H1 (cell line): ENCODE measurements around the gene SKAP1. TPM values are rescaled to one million over a fixed set of nuclear protein-coding genes. Genes with fewer than 3 reads are reported as not detected.

Experiments used
- CTCF ChIA-PET: fragments of 300-600 bp; sonication (Branson Sonifier 250); formaldehyde crosslinking; loops from one replicate; lab custom pipeline; 2021; ENCODE audit not compliant: partially characterized antibody; lab: Charles Lee
- POLR2A ChIA-PET: fragments of 300-600 bp; sonication (Branson Sonifier 250); formaldehyde crosslinking; loops from one replicate; lab custom pipeline; 2021; ENCODE audit warnings: inconsistent platforms; ENCODE audit not compliant: partially characterized antibody; lab: Charles Lee
- DNase-seq, 2 experiments: peaks; one replicate each; pipeline versions ENCODE4 v3.0.0 to v3.0.0-alpha.2; 2010 to 2022; ENCODE audit warnings: low spot score in 2 of 2, low read depth in 1 of 2, mixed read lengths in 1 of 2
- FAIRE-seq: peaks from 2 replicates; lab custom pipeline; 2011; peaks lifted over from hg19 to GRCh38; lab: Jason Lieb, UNC
- H2AFZ ChIP-seq: 2 replicates; pipeline ENCODE4 v1.8.1; 2012; ENCODE audit warnings: low read length, inconsistent platforms
- H2AK5ac ChIP-seq: 2 replicates; pipeline ENCODE4 v1.6.1; 2013; ENCODE audit warnings: low read depth, low read length
- H2BK120ac ChIP-seq: replicated peaks from 2 replicates; pipeline ENCODE3; 2013; ENCODE audit warnings: low read depth, low read length, inconsistent platforms
- H2BK12ac ChIP-seq: 2 replicates; pipeline ENCODE4 v1.6.1; 2013; ENCODE audit warnings: low read depth, low read length
- H2BK15ac ChIP-seq: 2 replicates; pipeline ENCODE4 v1.6.1; 2013; ENCODE audit warnings: low read length
- H2BK20ac ChIP-seq: 2 replicates; pipeline ENCODE4 v1.6.1; 2013; ENCODE audit warnings: low read length
- H2BK5ac ChIP-seq: 2 replicates; pipeline ENCODE4 v1.6.1; 2013; ENCODE audit warnings: low read depth, low read length
- H3K14ac ChIP-seq: 2 replicates; pipeline ENCODE4 v1.6.1; 2013; ENCODE audit warnings: inconsistent platforms; ENCODE audit not compliant: insufficient read length
- H3K18ac ChIP-seq: 2 replicates; pipeline ENCODE4 v1.6.1; 2013; ENCODE audit warnings: low read length; ENCODE audit errors: extremely low read depth
- H3K23ac ChIP-seq: 2 replicates; pipeline ENCODE4 v1.6.1; 2013; ENCODE audit warnings: inconsistent platforms; ENCODE audit not compliant: insufficient read length
- H3K23me2 ChIP-seq: 2 replicates; pipeline ENCODE4 v1.6.1; 2013; ENCODE audit warnings: low read depth, low read length
- H3K27ac ChIP-seq: 2 replicates; pipeline ENCODE4 v1.6.1; 2011; ENCODE audit warnings: low read depth, low read length, inconsistent platforms
- H3K27me3 ChIP-seq, 4 experiments: replicated peaks in 1 of 4; 1 replicate in 1 of 4; 2 replicates in 3 of 4; pipeline versions ENCODE4 v1.6.1 to v1.8.1; 2011 to 2013; ENCODE audit warnings: low read length in 3 of 4, mild to moderate bottlenecking in 3 of 4, inconsistent platforms in 2 of 4, mixed read lengths in 2 of 4, moderate library complexity in 1 of 4; ENCODE audit not compliant: control insufficient read depth in 3 of 4, insufficient read depth in 3 of 4; ENCODE audit errors: extremely low read depth in 1 of 4
- H3K36me3 ChIP-seq, 4 experiments: 2 replicates each; pipeline versions ENCODE4 v1.6.1 to v1.8.1; 2011 to 2013; ENCODE audit warnings: mild to moderate bottlenecking in 4 of 4, low read length in 3 of 4, moderate library complexity in 2 of 4, control low read depth in 1 of 4, inconsistent platforms in 1 of 4; ENCODE audit not compliant: insufficient read depth in 4 of 4, control insufficient read depth in 2 of 4
- H3K4ac ChIP-seq: replicated peaks from 2 replicates; pipeline ENCODE3; 2013; ENCODE audit warnings: low read length, low read depth, mixed read lengths, inconsistent platforms; ENCODE audit not compliant: insufficient read length
- H3K4me1 ChIP-seq, 4 experiments: replicated peaks in 1 of 4; 1 replicate in 1 of 4; 2 replicates in 3 of 4; pipeline versions ENCODE4 v1.6.1 to v1.8.1; 2011 to 2013; ENCODE audit warnings: low read length in 3 of 4, inconsistent platforms in 2 of 4, mixed read lengths in 1 of 4; ENCODE audit not compliant: insufficient read depth in 4 of 4, control insufficient read depth in 3 of 4
- H3K4me2 ChIP-seq, 2 experiments: 2 replicates each; pipeline versions ENCODE4 v1.6.1 to v1.8.1; 2011 to 2013; ENCODE audit warnings: low read depth in 2 of 2, low read length in 2 of 2, control low read depth in 1 of 2, inconsistent platforms in 1 of 2, mild to moderate bottlenecking in 1 of 2; ENCODE audit not compliant: insufficient read depth in 1 of 2
- H3K4me3 ChIP-seq, 4 experiments: fragments of 200-600, 300-600 bp in 1 of 4; sonication (generic), shearing (Covaris generic), sonication (Bioruptor Twin) in 1 of 4; 2 replicates each; pipeline versions ENCODE4 v1.5.1 to v1.8.1; 2011 to 2016; ENCODE audit warnings: low read length in 4 of 4, low read depth in 3 of 4, control low read depth in 2 of 4, inconsistent platforms in 2 of 4, mild to moderate bottlenecking in 2 of 4, mixed read lengths in 1 of 4, moderate library complexity in 1 of 4; ENCODE audit not compliant: insufficient read depth in 2 of 4; ENCODE audit errors: extremely low read depth in 1 of 4
- H3K56ac ChIP-seq: replicated peaks from 2 replicates; pipeline ENCODE3; 2013; ENCODE audit warnings: low read depth, mild to moderate bottlenecking, mixed read lengths, low read length, inconsistent platforms; ENCODE audit not compliant: insufficient read length
- H3K79me1 ChIP-seq: 2 replicates; pipeline ENCODE4 v1.6.1; 2013; ENCODE audit warnings: low read depth, low read length, control low read depth
- H3K79me2 ChIP-seq, 2 experiments: 2 replicates each; pipeline versions ENCODE4 v1.6.1 to v1.8.1; 2012 to 2013; ENCODE audit warnings: low read length in 2 of 2, mild to moderate bottlenecking in 2 of 2, inconsistent platforms in 1 of 2; ENCODE audit not compliant: insufficient read depth in 2 of 2, control insufficient read depth in 1 of 2
- H3K9ac ChIP-seq, 4 experiments: replicated peaks in 1 of 4; 1 replicate in 1 of 4; 2 replicates in 3 of 4; pipeline versions ENCODE4 v1.6.1 to v1.8.1; 2011 to 2013; ENCODE audit warnings: low read depth in 3 of 4, low read length in 3 of 4, control low read depth in 2 of 4, mild to moderate bottlenecking in 2 of 4, moderate library complexity in 2 of 4, inconsistent platforms in 1 of 4; ENCODE audit errors: extremely low read depth in 1 of 4
- H3K9me3 ChIP-seq, 2 experiments: 2 replicates each; pipeline versions ENCODE4 v1.6.1 to v1.8.1; 2012 to 2013; ENCODE audit warnings: mild to moderate bottlenecking in 2 of 2, moderate library complexity in 2 of 2, control low read depth in 1 of 2, inconsistent platforms in 1 of 2, low read depth in 1 of 2, low read length in 1 of 2, mixed read lengths in 1 of 2; ENCODE audit not compliant: insufficient read depth in 2 of 2
- H4K20me1 ChIP-seq, 2 experiments: replicated peaks in 1 of 2; 2 replicates each; pipeline versions ENCODE3 to v1.8.1; 2011 to 2013; ENCODE audit warnings: inconsistent platforms in 2 of 2, low read length in 2 of 2, mild to moderate bottlenecking in 1 of 2; ENCODE audit not compliant: insufficient read depth in 2 of 2, control insufficient read depth in 1 of 2
- H4K5ac ChIP-seq: 2 replicates; pipeline ENCODE4 v1.6.1; 2013; ENCODE audit warnings: low read length, low read depth, mixed read lengths, inconsistent platforms; ENCODE audit not compliant: insufficient read length
- H4K8ac ChIP-seq: 2 replicates; pipeline ENCODE4 v1.8.0; 2013; ENCODE audit warnings: mild to moderate bottlenecking, moderate library complexity, low read length, inconsistent platforms; ENCODE audit not compliant: insufficient read depth; ENCODE audit errors: extremely low read depth
- H4K91ac ChIP-seq: replicated peaks from 2 replicates; pipeline ENCODE3; 2013; ENCODE audit warnings: low read length, mixed read lengths, inconsistent platforms; ENCODE audit not compliant: insufficient read length
- CBX5 ChIP-seq: fragments of 300-800, 300-1000 bp; sonication (generic); IDR thresholded peaks from 2 replicates; pipeline ENCODE4 v1.7.1; 2016; ENCODE audit warnings: antibody characterized with exemption, low read length, low read depth
- GTF2F1 ChIP-seq: IDR thresholded peaks from 2 replicates; pipeline ENCODE4 v1.6.1; 2012; ENCODE audit warnings: low read depth, low read length, improper control_type of control experiment, borderline replicate concordance
- RFX5 ChIP-seq: IDR thresholded peaks from 2 replicates; pipeline ENCODE4 v1.6.1; 2011; ENCODE audit warnings: low read depth, low read length, improper control_type of control experiment, borderline replicate concordance
- SIRT6 ChIP-seq: IDR thresholded peaks from one replicate; pipeline ENCODE4 v1.7.1; 2012; ENCODE audit warnings: low read length, inconsistent platforms
- SIX5 ChIP-seq: IDR thresholded peaks from 2 replicates; pipeline ENCODE4 v1.6.1; 2011; ENCODE audit warnings: mild to moderate bottlenecking, low read depth, low read length
- TEAD4 ChIP-seq: IDR thresholded peaks from 2 replicates; pipeline ENCODE4 v1.6.1; 2012; ENCODE audit warnings: low read depth, low read length, inconsistent platforms, mixed read lengths
- WGBS, 2 experiments: shearing (Covaris generic) in 1 of 2; methylation state at CpG; one replicate each; pipeline versions ENCODE4 v1.1.6 to v1.1.7; 2013 to 2015; ENCODE audit warnings: low lambda C conversion rate in 2 of 2, mixed read lengths in 2 of 2, inconsistent platforms in 1 of 2, low coverage in 1 of 2, missing lambda C conversion rate in 1 of 2; ENCODE audit not compliant: insufficient replicate concordance in 2 of 2, insufficient coverage in 1 of 2, insufficient read length in 1 of 2; ENCODE audit errors: extremely low coverage in 1 of 2, missing lambda C conversion rate in 1 of 2; 5-methylcytosine and 5-hydroxymethylcytosine counted together
- polyA plus RNA-seq, 7 experiments: library from polyadenylated mRNA; depleted of rRNA in 3 of 7; stranded (reverse) in 5 of 7; unstranded in 2 of 7; fragments of >200 nt in 5 of 7; fragments of 200-250 nt in 2 of 7; gene quantifications; 1 replicate in 5 of 7; 2 replicates in 1 of 7; 4 replicates in 1 of 7; pipeline versions ENCODE4 v1.2.1 to v1.2.3, GENCODE V29; 2011 to 2013; ENCODE audit warnings: missing spikeins in 2 of 7, mixed read lengths in 2 of 7
- total RNA-seq: library from RNA; stranded (reverse); fragmentation: NEBNext Ultra II Directional; extraction: Animal tissue kit (Norgen Biotek cat#: 25700); gene quantifications from 2 replicates; pipeline ENCODE4 v1.2.1, GENCODE V29; 2021
- TF ChIP-seq, protein P1 (sequence below), 3 experiments: IDR thresholded peaks; 1 replicate in 2 of 3; 2 replicates in 1 of 3; pipeline versions ENCODE4 v1.5.1 to v1.6.1; 2011; ENCODE audit warnings: low read length in 3 of 3, mild to moderate bottlenecking in 3 of 3, inconsistent platforms in 2 of 3, low read depth in 1 of 3, moderate library complexity in 1 of 3; ENCODE audit not compliant: insufficient read depth in 1 of 3; ENCODE audit errors: control extremely low read depth in 1 of 3
- TF ChIP-seq, protein P2 (sequence below): IDR thresholded peaks from 2 replicates; pipeline ENCODE4 v1.6.1; 2011; ENCODE audit warnings: low read length, improper control_type of control experiment

SKAP1 gene
- total and polyA plus RNA-seq, 2 of the 8 experiments (the other 6 are each of a cell fraction or from before 2014, with no cell fraction given), result not detected

- no peak overlapping the region for H4K8ac ChIP-seq
- peaks cover 0 to 1% (median 0%) of the 10 kb centered on the region in 4 experiments; a peak in 1 of 7 replicates for H3K27me3 ChIP-seq
- no peaks in the 10 kb centered on the region for H3K79me1 ChIP-seq
- H2BK12ac ChIP-seq, result no peak overlapping the region
- H3K4me3 ChIP-seq, result no peak overlapping the region
- DNase-seq (no peak), FAIRE-seq (no peak)
- H3K27ac ChIP-seq, result no peak overlapping the region
- no peaks in the 10 kb centered on the region for H3K36me3 ChIP-seq
- H2BK15ac ChIP-seq, result no peak overlapping the region
- no peaks in the 10 kb centered on the region for H3K9me3 ChIP-seq
- H2AFZ ChIP-seq, result no peak overlapping the region
- H2BK120ac ChIP-seq, result no peak overlapping the region
- no peak overlapping the region for H3K23ac ChIP-seq
- no peak overlapping the region for H3K56ac ChIP-seq
- H3K18ac ChIP-seq, result no peak overlapping the region
- CTCF ChIA-PET, result interaction anchor here (0.6 to 1.4 kb wide), 2 partner anchors 181 to 311 kb away, joined by 3 to 5 read pairs; no protein-coding TSS in a partner anchor
- H4K91ac ChIP-seq, result no peak overlapping the region
- no peak overlapping the region for H2BK5ac ChIP-seq
- no peaks in the 10 kb centered on the region for H3K23me2 ChIP-seq
- no peak overlapping the region for H3K9ac ChIP-seq
- TF ChIP-seq TEAD4 (no peak), GTF2F1 (no peak), SIRT6 (no peak), SIX5 (no peak), RFX5 (no peak), CBX5 (no peak)
- TF ChIP-seq, protein P1, sequence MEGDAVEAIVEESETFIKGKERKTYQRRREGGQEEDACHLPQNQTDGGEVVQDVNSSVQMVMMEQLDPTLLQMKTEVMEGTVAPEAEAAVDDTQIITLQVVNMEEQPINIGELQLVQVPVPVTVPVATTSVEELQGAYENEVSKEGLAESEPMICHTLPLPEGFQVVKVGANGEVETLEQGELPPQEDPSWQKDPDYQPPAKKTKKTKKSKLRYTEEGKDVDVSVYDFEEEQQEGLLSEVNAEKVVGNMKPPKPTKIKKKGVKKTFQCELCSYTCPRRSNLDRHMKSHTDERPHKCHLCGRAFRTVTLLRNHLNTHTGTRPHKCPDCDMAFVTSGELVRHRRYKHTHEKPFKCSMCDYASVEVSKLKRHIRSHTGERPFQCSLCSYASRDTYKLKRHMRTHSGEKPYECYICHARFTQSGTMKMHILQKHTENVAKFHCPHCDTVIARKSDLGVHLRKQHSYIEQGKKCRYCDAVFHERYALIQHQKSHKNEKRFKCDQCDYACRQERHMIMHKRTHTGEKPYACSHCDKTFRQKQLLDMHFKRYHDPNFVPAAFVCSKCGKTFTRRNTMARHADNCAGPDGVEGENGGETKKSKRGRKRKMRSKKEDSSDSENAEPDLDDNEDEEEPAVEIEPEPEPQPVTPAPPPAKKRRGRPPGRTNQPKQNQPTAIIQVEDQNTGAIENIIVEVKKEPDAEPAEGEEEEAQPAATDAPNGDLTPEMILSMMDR (IDR thresholded peaks at IDR 0.05; ENCODE audit: control extremely low read depth in 1 of 3, insufficient read depth in 1 of 3, low read depth in 1 of 3, low read length in 3 of 3), result no peak
- TF ChIP-seq, protein P2, sequence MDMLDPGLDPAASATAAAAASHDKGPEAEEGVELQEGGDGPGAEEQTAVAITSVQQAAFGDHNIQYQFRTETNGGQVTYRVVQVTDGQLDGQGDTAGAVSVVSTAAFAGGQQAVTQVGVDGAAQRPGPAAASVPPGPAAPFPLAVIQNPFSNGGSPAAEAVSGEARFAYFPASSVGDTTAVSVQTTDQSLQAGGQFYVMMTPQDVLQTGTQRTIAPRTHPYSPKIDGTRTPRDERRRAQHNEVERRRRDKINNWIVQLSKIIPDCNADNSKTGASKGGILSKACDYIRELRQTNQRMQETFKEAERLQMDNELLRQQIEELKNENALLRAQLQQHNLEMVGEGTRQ, result no peak
- H4K20me1 ChIP-seq, result no peaks in the 10 kb centered on the region
- no peak overlapping the region for H2BK20ac ChIP-seq
- no peaks in the 10 kb centered on the region for H3K79me2 ChIP-seq
- no peak overlapping the region for H4K5ac ChIP-seq
- no peak overlapping the region for H3K4me2 ChIP-seq
- no peak overlapping the region for H2AK5ac ChIP-seq
- POLR2A ChIA-PET, result no interaction called here
- H3K4ac ChIP-seq, result no peak overlapping the region
- WGBS, 2 experiments, result 84% methylated on average over 1 of the region's 1 CpG; no CpG with 5 or more reads in 1 of the 2 experiments
- H3K14ac ChIP-seq, result no peak overlapping the region
- peaks cover 0 to 4% (median 1%) of the 10 kb centered on the region in 4 experiments; a peak in 1 of 7 replicates for H3K4me1 ChIP-seq
Observed at GRCh38 chr17:48412841-48413240, 17.2 kb downstream of the SKAP1 start.
